NCI-H226 (cell line): ENCODE data around the gene VSX2.

Source experiments
- DNase-seq: peaks from one replicate; pipeline ENCODE4 v3.0.0-alpha.2; 2015

VSX2 gene

DNA sequence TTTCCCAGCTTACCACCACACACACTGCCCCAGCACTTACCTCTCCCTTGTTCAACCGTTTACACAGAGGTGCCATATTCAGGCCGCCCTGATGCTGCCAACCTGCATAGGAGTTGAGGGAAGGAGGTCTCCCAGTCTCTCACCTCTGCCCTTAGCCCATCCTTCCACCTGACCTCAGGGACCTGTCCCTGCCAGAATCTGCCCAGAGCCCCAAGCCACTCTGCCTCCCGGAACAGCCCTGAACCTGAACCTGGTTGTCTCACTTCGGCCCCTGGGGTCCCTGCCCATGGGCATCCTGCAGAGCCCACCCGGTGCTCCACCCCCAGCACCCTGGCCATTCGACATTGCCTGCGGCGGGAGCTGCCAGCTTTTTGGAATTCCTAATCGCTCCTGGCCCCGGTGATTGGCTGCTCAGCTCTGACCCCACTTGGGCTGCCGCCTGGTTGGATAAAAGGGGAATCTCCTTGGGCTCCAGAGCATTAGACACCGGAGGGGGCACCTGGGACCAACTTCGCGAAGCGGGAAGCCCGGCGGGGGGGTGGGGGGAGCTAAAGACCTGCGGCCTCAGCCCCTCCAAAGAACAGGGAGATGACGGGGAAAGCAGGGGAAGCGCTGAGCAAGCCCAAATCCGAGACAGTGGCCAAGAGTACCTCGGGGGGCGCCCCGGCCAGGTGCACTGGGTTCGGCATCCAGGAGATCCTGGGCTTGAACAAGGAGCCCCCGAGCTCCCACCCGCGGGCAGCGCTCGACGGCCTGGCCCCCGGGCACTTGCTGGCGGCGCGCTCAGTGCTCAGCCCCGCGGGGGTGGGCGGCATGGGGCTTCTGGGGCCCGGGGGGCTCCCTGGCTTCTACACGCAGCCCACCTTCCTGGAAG lies at the start of gene VSX2:
TSS of gene VSX2 (plus strand) at position 476 of the 874 bp plus-strand sequence. CDS start at position 589, 113 bp downstream.
- DNase-seq, result no peak

DNA sequence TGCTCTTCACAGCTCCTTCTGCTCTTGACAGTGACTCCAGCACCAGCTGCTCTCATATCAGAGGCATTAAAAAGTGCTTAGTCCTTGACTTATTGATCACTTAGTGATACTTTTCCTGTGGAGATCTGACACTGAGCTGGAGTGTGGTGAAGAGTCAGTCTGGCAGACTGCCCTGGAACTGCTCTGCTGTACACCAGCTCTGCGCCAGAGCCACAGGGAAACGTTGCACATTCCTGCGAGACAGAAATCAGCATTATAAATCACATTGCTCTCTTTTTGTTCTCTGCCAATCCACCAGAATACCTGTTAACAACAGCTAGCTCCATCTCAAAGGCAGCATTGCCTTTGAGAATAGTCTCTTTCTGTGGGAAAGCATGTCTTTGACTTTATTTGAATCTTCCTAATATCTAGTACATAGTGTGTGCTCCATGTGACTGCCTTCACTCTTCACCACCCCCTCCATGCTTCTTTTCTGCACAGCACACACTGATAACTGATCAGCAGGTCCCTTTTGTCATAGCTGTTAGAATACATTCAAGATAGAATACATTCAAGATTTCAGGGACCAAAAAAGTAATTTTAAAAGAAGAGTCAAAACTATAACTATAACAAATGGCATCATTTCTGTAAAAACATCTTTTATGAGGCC lies 48.2 kb upstream of the VSX2 start:
- DNase-seq, result no peak

DNA sequence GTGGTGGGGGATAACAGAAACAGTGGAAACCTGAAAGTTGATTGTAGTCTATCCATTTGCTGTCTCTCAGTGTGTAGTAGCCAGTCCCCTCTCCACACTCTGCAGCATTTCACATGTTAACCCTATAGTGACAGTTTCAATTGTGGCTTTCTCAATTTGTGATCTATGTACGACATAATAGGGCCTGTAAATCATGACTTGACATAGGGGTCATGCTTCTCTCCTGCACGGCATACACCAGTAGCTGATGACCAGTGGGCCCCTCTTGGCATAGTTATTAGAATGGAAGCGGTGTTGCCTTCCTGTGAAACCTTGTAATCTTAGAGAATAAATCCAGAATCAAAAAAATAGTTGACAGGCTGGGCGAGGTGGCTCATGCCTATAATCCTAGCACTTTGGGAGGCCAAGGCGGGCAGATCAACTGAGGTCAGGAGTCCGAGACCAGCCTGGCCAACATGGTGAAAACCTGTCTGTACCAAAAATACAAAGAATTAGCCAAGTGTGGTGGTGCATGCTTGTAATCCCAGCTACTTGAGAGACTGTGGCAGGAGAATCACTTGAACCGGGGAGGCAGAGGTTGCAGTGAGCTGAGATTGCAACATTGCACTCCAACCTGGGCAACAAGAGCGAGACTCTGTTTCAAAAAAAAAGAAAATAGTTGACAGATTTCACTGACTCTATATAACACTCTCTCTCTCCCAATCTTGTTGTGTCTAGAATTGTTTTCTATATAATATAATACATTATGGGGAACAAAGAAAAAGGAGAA lies 44.6 kb upstream of the VSX2 start:
- DNase-seq, result no peak

DNA sequence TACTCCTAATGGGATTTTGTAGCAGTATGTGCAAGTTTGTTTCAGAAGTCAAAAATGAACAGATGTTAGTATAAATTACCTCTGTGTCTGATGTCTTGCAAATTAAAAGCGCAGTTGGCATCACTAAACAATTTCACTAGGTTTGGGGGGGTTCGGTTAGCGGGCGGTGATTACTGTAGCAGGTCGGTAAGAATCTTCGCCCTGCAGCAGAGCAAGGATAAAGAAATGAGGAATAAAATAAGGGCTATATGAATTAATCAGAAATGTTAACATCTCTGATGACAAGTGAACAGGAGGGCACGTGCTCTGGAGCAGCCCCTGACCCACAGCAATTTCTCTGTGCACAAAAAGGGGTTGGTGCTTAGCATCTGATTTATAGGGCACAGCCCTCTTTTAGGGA lies 43.6 kb upstream of the VSX2 start:
- DNase-seq, result no peak

DNA sequence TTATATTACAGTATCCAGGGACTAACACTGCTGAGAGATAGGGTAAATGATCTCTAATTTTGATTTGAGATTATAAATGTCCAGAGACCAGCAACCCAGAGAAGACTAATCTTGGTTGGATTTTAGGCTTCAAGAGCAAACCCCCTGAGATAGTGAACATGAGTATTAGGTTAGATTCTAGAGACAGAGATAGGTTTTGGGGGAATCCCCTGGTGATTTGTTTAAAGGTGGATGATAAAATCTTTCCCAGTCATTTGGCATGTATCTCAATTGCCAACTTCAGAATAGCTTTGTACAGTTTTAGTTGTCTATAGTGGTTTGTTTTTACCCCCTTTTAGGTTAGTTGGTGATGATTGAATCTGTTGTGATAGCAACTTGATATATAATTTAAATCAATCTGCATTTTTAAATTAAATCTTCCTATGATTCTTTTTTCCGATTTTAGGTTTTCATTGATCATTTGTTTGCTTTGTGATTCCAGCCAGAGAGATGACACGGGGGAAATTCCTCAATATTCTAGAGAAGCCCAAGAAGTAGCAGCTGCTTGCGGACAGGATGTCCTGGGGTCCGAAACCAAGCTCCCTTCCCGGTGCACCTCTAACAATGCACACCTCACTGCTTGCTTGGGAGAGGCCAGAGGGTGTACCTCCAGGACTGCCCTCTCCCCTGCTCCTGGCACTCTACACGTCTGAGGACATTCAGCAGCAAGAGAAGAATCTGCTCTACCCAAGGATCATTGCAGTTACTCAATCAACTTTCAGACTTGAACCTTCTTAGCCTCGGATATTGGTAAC lies 40.6 kb upstream of the VSX2 start:
- DNase-seq, result no peak

DNA sequence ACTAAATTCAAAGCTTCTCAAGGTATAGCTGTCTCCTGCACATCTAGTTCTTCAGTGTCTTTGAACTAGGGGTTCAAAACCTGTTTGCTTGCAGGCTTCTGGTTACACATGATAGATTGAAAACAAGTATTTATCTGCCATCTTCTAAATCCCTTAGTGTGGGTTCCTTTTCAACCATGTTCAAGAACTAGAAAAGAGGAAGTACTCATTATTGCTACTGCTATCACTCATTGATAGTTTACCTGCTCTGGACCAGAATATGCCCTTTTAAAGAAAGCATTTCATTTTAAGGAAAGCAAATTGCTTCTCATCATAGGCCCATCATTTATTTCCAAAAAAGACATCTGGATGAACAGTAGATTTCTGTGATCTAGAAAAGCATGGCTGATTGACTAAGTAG lies 37.1 kb upstream of the VSX2 start:
- DNase-seq, result no peak

DNA sequence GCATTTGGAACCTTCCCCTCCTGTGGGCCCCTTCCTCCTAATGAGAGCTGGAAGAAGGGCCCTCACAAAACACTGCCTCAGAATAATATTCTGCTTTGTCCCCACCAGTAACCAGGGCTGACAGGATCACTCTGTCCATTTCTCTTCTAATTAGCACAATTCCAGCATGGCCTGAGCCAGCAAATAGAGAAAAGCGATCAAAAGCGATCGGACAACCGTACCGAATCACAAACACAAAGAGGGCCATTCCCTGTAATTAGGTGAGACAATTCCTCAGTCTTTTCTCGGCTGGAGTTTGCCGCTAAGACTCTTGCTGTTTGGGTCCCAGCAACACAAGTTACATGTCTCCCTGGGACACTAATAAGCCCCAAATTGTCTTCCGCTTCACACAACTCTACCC lies 35.6 kb upstream of the VSX2 start:
- DNase-seq, result no peak

DNA sequence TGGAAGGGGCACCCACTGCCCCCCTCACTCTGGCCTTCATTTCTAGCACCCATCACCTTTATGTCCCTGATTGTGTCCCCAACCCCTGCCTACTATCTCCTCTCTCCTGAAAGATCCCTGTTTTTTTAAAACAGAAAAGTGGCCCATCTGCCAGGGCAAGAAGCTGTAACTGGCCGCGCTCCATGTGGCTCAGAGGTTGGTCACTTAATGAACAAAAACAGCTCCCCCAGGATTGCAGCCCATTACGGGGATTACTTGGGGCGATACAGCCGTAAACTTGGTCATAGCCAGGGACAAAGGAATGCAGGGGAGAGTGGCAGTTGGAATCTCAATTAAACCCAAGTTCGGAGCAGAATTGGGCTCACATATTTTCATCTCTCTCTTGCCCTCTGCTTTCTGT lies 34.8 kb upstream of the VSX2 start:
- DNase-seq, result no peak

DNA sequence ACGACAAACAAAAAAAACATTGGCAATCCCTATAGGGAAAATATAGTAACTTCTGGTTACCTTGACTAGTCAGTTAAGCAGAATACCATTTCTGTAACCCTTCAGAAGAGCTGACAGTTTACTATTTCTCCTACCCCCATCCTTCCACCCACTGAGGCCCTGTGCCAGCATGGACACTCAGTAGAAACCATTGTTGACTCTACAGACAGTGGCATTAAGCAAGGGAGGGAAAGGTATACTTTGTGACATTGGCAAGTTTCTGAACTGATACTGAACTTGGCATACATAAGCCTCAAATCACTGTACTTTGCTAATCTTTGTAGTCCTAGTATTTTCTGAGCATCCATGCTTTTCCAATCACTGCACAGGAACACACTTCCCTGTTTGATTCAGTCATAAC lies 33.4 kb upstream of the VSX2 start:
- DNase-seq, result no peak

DNA sequence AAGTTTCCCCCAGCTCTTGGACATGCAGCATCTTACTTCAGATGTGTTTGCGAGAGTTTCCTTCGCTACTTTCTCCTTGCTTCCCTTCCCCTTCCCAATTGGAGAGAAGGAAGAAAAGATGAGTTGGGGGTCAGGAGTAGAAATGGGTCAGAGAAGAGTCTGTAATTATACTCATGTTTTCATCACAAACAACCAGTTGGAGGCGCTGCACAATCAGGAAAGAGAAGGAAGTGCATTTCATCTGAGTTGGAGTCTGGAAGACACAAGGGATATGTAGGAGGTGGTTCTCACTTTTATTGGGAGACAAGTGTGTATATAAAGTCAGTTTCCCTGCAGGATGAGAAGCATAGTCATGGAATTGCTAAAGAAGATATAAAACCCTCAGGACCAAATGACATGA lies 31.3 kb upstream of the VSX2 start:
- no peak for DNase-seq

DNA sequence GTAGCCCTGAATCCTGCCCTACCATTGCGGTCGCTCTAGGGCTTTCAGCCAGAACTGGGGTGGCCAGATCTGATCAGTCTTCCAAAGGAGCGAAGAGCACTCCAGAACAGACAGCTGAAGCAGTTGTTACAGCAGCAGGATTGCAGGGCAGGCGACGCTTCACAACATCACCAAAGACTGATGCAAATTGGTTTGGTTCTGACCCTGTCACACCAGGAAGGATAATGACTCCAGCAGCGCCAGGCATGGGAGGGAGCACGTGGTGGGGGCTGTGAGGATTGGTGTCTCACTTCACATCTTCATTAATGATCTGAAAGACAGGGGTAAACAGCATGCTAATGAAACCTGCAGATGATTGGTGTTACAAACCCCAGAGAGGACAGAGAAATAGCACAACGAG lies 30.6 kb upstream of the VSX2 start:
- no peak for DNase-seq

DNA sequence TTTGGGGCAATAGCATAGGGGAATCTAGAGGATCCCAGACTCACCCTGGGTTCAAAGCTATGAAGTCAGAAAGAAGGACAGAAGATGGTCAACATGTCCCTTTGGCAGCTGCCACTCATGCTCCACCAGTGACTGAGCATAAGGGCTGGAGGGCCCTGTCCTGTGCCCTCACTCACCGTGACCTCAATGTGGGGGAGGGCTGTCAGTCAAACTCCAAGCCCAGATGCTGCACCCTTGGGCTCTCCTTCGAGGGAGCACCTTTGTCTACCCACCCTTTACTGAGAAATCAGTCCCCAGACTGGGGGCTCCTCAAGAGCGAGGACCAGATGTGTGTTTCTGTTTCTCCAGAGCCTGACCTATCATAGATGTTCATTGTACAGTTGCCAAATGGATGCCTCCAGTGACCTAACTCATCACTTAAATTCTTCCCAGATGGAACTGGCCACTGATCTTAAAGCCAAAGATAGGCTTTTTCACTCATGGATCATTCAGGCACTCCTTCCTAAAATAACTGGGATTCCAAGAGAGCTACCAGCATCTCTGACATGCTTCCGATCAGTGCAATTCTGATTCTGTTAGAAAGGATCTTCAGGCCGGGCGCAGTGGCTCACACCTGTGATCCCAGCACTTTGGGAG lies 27.2 kb upstream of the VSX2 start:
- no peak for DNase-seq

DNA sequence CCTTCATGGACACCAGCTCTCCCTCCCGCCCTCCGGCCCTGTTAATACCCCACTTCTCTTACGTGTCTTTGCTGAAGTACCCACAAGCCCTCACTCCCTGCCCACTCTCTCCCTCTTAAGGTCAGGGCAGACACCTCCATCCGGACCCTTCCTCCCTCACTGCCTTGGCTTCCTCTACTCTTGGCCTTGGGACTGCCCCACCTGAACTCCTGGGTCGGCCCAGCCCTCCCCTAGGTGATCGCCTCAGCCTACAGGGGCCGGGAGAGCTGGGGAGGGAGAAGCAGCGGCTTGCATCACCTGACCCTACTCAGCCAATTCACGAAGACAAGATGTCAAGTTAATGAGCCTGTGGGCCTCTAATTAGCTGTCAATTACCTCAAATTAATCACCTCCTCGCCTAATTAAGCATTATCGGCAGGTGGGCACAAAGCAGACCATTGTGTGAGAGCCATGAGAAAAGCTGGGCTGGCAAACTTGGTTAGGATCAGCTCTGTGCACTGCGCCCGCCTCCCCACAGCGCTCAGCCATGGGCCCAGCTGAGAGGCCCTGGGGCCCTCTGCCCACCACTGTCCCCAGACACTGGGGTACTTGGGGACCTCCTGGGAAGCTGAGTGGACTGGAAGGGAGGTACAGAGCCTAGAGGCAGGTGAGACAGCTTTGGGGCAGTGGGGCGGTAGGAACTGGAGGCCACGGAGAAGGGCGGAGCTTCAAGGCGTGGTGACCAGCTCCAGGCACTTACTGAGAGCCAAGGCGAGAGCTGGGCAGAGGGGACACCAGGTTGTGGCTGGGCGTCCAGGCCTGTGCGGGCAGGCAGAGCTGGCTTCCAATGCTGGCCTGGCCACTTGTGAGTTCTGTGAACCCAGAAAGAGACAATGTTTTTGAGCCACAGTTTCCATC lies 25.1 kb upstream of the VSX2 start:
- DNase-seq, result no peak

DNA sequence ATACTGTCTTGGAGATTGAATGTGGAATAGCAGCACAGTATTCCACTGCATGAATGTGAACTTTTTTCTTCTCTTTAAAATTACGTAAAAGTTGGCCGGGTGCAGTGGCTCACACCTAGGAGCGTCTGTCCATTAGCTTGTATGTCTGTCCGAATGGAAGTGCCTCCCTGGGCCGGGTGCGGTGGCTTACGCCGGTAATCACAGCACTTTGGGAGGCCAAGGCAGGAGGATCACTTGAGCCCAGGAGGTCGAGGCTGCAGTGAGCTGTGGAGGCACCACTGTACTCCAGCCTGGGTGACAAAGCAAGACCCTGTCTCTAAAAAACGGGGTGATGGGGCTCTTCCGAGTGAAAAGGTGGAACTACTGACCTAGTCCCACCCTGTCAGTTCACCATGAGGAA lies 22.6 kb upstream of the VSX2 start:
- DNase-seq, result no peak

DNA sequence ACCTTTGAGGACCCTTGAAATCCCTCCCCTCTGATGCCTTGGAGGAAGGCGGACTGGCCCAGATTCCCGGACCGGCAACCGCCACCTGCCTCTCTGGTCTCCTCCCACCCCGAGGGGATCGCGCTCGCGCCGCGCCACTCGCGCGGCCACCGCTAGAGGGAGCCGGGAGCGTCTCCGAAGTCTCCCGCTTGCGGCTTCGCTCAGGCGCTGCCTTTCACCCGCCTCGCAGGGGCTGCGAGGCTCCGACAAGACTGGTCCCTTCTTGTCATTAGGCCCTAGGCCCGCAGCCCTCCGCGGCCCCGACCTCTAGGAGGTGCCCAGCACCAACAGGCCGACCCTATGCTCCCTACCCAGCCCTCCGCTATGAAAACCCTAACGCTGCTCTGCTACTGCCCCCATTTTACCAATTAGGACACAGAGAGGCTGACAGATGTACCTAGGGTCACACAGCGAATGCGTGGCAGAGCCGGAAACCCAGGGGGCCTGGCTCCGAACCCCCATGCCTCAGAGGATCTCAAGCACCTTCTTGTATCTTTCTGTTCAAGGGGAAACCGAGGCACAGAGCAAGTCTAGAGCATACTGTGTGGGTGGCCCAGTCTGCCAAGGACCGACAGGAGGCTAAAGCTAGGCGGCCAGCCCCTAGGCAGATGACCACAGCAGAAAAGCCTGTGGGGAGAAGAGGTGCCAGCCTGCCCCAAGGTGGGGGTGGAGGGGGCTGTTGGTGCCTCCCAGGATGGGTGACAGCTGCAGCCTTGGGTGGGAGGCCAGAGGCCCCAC lies 21.4 kb upstream of the VSX2 start:
- DNase-seq, result peak; percentile 52

DNA sequence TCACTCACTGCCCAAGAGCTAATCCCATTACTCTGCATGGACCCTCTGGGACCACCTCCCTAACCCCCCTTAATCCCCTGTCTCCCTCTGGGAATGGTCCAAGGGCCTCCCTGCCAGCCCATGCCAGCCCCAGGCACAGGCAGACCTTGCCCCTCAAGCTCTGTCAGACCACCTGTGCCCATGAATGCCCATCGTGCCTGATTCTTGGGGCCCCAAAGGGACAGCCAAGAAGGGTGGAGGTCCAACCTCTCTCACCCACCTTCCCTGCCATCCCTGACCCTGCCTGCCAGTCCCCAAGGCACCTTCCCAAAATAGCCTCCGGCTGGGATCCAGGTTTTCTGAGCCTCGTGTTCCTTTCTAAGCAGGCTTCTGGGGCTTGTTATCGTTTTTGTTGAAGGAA lies 20.8 kb upstream of the VSX2 start:
- DNase-seq, result no peak

DNA sequence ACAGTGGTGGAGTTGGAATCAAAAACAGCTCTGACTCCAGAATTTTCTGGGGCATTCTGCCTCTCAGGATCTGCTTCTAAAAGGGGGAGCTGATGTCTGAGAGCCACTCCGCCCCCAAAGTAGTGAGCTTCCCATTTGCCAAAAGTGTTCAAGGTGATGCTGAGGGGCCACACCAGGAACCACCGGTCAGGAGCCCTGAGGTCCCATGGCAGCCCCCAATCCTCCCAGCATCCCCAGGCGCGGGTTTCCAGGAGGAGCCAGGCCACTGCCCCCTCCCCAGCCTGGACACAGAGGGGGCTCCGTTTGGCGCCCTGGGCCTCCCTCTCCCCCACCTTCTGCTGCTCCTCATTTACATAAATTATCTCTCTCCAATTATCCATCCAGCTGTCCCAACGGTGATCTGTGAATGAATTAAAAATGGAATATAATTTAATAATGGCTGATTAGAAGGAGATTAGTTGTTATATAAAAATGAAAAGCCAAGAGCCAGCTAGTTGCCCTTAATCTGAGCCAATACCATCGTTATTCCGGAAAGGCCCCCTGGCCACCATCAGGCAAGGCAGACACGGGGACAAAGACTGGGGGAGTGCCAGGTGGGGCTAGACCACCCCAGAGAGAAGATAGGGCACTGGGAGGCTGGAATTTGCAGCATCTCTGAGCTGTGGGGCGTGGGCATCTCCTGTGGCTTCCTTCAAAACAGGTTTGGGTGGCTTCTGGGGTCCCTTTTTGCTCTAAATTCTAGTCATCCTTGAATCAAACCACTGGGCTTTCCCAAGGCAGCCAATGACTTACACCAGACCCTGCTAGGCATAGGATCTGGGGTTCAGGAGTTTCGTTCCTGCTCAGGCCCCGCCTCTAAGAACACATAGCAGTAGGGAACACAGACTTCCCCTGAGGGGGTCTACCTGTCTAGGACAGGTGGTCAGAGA lies 19.7 kb upstream of the VSX2 start:
- DNase-seq, result no peak

DNA sequence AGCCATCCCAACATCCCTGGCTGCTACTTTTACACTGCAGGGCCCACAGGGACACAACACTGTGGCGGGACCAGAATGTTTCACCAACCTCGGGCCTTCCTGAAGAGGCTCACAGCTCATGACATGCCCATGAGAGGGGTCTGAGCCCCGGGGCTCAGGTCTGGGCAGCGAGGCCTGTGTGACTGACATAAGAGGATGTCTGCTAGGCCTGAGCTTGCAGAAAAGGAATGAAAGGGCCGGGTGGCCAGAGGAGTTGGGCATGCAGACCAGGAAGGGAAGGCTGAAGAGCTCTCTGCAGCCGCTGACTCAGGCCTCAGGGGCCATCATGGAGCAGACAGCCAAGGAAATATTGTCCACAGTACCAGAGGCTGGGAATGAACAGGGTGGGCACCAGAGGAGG lies 18.3 kb upstream of the VSX2 start:
- no peak for DNase-seq

DNA sequence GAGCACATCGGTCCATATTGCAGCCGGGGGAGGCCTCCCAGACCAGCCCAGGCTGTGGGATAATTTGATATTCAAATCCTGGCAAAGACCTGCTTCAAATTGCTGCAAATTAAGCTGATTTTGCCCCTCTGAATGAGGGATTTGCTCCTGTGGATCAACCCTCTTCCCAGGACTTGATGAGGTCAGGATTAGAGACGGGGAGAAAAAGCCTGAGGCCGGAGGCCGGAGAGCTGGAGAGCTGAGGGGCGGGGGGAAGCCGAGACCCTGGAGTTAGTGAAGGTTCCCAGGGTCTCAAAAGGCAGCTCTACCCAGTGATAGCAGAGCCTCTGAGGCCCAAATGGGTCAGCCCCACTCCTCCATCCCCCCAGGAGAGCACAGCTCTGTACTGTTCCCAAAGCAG lies 17.5 kb upstream of the VSX2 start:
- no peak for DNase-seq
